Measurements from ENCODE around the gene SH3GLB1. TPM values are rescaled to one million over a fixed set of nuclear protein-coding genes. Genes with fewer than 3 reads are reported as not detected.

SH3GLB1 gene
- total and polyA plus RNA-seq, 2 of the 8 experiments (the other 6 are each of a cell fraction or from before 2014, with no cell fraction given): 7.7 to 43.1 TPM

- no peak for TF ChIP-seq POLR2AphosphoS5 (IDR thresholded peaks at IDR 0.05; ENCODE audit: low read depth, low read length)
- TF ChIP-seq SUZ12 (IDR thresholded peaks at IDR 0.05; ENCODE audit: low read length): no peak
- TF ChIP-seq SAP30 (IDR thresholded peaks at IDR 0.05; ENCODE audit: insufficient read depth, insufficient replicate concordance, low read length): no peak
These were observed 44.4 kb downstream of the SH3GLB1 start (continued) for GRCh38 chr1:86748622-86749373.
